ENCODE results near the gene USB1.
"Not testable (repeated sequence)": the region's sequence is repeated elsewhere in the genome, so short reads cannot be mapped to it uniquely, and the experiment has no call there.

USB1 gene

GRCh38 chr16:57970970-57971369, 30.2 kb upstream of the USB1 start, which contains the start of gene CNGB1:
Gene CNGB1, minus strand, starts transcription at chr16:57971128. Its CDS starts 3,842 bp downstream, at chr16:57967286.
- DNase-seq, result no peak

DNA sequence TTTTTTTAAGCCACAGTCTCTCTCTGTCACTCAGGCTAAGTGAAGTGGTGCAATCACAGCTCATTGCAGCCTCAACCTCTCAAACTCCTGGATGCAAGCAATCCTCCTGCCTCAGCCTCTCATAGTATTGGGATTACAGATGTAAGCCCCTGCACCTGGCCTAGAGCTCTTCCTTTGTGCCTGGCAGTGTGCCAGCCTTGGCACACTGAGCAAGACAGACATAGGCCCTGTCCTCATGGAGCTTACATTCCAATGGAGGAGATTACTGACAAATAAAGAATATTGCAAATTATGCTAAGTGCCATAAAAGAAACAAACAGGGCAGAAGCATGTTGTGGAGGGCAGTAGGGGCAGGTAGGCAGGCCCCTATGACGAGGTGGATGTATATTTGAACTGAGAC, 29.4 kb upstream of the USB1 start:
- DNase-seq, result no peak

DNA sequence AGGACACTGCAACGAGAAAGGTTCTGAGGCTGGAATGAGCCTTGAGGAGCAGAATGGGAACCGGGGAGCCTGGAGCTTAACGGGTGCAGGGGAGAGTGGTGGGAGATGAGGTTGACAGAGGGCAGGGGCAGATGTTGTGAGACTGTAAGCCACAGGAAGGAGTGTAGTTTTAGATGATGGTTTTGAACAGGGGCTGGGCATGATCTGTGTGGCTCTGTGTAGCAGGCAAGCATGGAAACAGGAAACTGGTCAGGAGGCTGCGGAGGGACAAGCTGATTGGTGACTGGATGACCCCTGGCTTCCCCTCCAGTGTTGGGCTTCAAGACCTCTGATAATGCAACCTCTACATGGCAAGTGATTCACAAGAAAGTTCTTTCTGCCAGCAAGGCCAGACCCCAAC, 28.9 kb upstream of the USB1 start:
- no peak for DNase-seq

- no peak for DNase-seq
These were observed 24.8 kb upstream of the USB1 start for GRCh38 chr16:57976331-57976796.

DNA sequence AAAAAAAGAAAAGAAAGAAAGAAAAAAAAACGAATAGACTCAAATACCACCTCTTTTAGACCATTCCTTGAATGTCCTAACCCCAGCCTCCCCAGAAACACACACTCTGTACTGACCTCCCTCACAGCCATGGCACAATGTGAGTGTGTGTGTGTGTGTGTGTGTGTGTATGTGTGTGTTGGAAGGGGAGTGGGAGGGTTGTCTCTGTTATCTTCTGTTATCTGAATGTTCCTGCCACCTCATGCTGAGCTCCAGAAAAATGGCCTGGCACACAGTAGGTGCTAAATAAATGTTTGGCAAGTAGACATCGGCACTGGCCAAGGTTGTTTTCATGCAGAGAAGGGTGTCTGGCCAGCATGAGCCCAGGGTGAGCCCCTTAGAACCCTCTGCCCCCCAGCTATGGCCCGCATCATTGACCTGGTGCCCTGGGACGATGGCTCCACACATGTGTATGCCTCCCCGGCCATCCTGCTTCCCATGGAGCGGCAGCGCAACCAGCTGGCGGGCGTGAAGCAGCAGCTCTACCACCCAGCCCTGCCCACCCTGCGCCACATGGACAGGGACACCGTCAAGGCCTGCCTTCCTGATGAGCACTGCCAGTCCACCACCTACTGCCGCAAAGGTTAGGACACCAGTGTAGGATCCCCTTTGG, 23.7 kb upstream of the USB1 start:
- no peak for DNase-seq

- DNase-seq, result not testable (repeated sequence)
These were observed 23.1 kb upstream of the USB1 start for GRCh38 chr16:57978070-57978465.

- no peak for DNase-seq
These were observed 22.1 kb upstream of the USB1 start for GRCh38 chr16:57979006-57979585.

DNA sequence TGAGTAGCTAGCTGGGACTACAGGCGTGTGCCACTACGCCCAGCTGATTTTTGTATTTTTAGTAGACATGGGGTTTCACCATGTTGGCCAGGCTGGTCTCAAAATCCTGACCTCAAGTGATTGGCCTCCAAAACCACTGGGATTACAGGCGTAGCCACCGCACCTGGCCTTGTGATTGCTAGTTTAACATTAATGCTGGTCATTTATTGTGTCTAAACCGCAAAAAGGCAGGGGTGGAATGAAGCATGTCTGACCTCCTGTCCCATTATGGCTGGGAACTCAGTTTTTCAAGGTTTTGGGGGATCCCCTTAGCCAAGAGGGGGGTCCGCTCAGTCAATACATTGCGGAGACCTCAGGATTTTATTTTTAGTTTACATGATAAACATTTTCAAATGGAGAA, 19.6 kb upstream of the USB1 start:
- no peak for DNase-seq

DNA sequence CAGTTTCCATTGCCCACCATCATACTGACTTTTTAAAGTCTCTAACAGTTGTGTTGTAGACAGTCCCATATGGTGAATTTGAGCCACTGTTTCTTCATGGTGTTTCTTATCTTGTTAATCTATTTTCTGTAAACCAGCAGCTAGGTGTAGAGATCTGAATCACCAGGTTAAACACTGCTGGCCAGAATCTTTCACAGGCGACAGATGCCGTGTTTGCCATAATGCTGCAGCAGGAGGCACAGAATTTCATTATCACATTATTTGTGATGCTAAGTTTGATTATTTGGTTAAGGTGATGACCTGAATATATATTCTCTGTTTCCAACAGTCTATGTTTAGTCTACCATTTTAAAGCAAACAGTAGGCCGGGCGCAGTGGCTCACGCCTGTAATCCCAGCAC, 18.8 kb upstream of the USB1 start:
- DNase-seq, result no peak

GRCh38 chr16:57984443-57985203, 16.6 kb upstream of the USB1 start:
- peak; percentile 18 to 70 for DNase-seq

GRCh38 chr16:57985204-57986181, 15.7 kb upstream of the USB1 start:
- DNase-seq, result no peak

- DNase-seq, result no peak
These were observed 15.0 kb upstream of the USB1 start for GRCh38 chr16:57986196-57986595.

- DNase-seq, result no peak
These were observed 13.6 kb upstream of the USB1 start for GRCh38 chr16:57987441-57988177.

- no peak for DNase-seq
These were observed 12.3 kb upstream of the USB1 start for GRCh38 chr16:57988929-57989328.

- DNase-seq, result no peak
These were observed 9.6 kb upstream of the USB1 start for GRCh38 chr16:57991551-57992059.

- DNase-seq, result no peak
These were observed 9.1 kb upstream of the USB1 start for GRCh38 chr16:57992084-57992483.

DNA sequence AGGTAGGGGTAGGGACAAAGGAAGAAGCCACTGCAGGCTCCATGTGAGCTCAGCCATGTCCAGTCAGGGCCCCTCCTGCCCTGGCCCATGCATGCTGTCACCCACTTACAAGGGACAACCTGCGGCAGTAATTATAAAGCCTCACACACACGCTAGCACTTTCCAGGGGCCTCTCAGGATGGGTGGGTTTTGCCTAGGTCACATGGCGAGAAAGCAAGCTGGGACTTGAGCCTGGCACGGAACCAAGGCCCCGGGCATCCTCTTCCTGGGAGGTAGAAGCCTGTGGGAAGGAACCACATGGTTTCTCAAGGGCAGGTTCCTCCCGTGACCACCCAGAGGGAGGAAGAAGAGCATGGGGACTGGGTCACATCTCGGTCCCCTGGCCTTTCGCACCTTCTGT, 7.8 kb upstream of the USB1 start:
- no peak for DNase-seq

DNA sequence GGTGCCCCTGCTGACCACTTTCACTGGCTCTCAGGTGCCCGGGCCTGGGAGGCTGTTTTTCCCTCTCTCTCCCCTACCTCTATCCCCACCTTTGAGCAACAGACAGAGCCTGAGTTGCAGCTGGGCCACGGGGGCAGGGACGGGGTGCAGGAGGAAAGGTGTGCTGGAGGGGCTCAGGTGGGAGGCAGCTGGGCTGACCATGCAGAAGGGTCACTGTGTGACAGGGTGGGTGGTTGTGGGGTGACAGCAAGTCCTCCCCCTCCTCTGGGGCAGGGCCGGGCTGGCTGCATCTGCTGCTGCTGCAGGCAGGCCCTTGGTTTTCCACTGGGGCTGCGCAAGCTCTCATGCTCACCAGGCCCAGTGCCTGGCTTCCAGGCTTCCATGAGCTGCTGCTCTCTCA, 7.3 kb upstream of the USB1 start:
- DNase-seq, result no peak

DNA sequence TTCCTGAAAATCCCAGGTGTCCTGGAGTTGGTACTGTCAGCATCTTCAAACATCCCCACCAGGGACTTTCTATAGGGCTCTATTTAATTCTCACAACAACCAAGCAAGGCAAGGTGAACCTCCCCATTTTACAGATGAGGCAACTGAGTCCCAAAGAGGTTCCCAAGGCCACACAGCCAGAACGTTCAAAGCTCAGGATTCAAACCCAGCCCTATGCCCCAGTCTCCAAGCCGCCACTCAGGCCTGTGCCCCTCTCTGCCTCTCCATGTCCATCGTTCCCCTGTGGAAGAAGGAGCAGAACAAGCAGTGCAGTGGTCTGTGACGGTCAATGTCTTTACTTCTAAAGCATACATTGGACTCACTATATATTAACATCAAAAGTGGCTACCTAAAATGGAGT, 6.8 kb upstream of the USB1 start:
- DNase-seq, result no peak

GRCh38 chr16:57994778-57995177, 6.4 kb upstream of the USB1 start:
- peak in 1 of 2 donors; percentile 23 for DNase-seq

GRCh38 chr16:57995721-57996405, 5.3 kb upstream of the USB1 start:
- no peak for DNase-seq
